K562 (cell line): ENCODE results near the gene VARS1. TPM values are rescaled to one million over a fixed set of nuclear protein-coding genes. Genes with fewer than 3 reads are reported as not detected.

Experiments used
- CHD1 ChIP-seq: fragments of 200-600 bp; sonication (generic); IDR thresholded peaks from one replicate; pipeline ENCODE4 v1.6.1; 2012; ENCODE audit warnings: mild to moderate bottlenecking, moderate library complexity, low read length, inconsistent platforms
- EP300 ChIP-seq: IDR thresholded peaks from 2 replicates; pipeline ENCODE4 v1.6.1; 2012; ENCODE audit warnings: low read length, improper control_type of control experiment
- FOXJ2 ChIP-seq: fragments of 200-800 bp; sonication (Bioruptor generic); IDR thresholded peaks from 2 replicates; pipeline ENCODE4 v1.6.1; 2016; ENCODE audit warnings: missing genetic modification characterization, missing compliant biosample characterization
- HMG20A ChIP-seq: fragments of 450-650 bp; formaldehyde crosslinking; conservative IDR thresholded peaks from 2 replicates; pipeline ENCODE4 v1.4.0; 2020; ENCODE audit warnings: mild to moderate bottlenecking, mixed read lengths
- HMGN3 ChIP-seq: IDR thresholded peaks from 2 replicates; pipeline ENCODE4 v1.6.1; 2011; ENCODE audit warnings: borderline replicate concordance, low read depth, mild to moderate bottlenecking, mixed read lengths, low read length; ENCODE audit not compliant: insufficient read length; ENCODE audit errors: extremely low read depth
- KLF10 ChIP-seq: fragments of 250-450 bp; sonication (Bioruptor Pico); IDR thresholded peaks from 2 replicates; pipeline ENCODE4 v1.6.1; 2021; ENCODE audit warnings: matching md5 sums
- MEF2A ChIP-seq: IDR thresholded peaks from 2 replicates; pipeline ENCODE4 v1.6.1; 2011; ENCODE audit warnings: low read depth, mild to moderate bottlenecking, low read length, moderate library complexity; ENCODE audit not compliant: control insufficient read depth
- NR1H2 ChIP-seq: sonication (generic); formaldehyde crosslinking; IDR thresholded peaks from 2 replicates; pipeline ENCODE4 v1.4.0; 2020; ENCODE audit warnings: mild to moderate bottlenecking, missing genetic modification reagents
- NR2C1 ChIP-seq, 2 experiments: fragments of 450-650 bp; IDR thresholded peaks; 2 replicates each; pipeline ENCODE4 v1.6.1; 2017; ENCODE audit warnings: mild to moderate bottlenecking in 2 of 2, antibody characterized with exemption in 1 of 2, inconsistent platforms in 1 of 2, missing compliant biosample characterization in 1 of 2, missing genetic modification characterization in 1 of 2
- SAP30 ChIP-seq: fragments of 200-600 bp; sonication (generic); IDR thresholded peaks from 2 replicates; pipeline ENCODE4 v1.6.1; 2012; ENCODE audit warnings: borderline replicate concordance, low read depth, mild to moderate bottlenecking, moderate library complexity, low read length, control low read depth, inconsistent platforms; ENCODE audit not compliant: insufficient read depth, poor library complexity, severe bottlenecking
- TBL1XR1 ChIP-seq, 2 experiments: IDR thresholded peaks; 2 replicates each; pipeline ENCODE4 v1.6.1; 2012; ENCODE audit warnings: improper control_type of control experiment in 2 of 2, low read length in 2 of 2, mild to moderate bottlenecking in 1 of 2
- TSC22D4 ChIP-seq: fragments of 450-650 bp; IDR thresholded peaks from 2 replicates; pipeline ENCODE4 v1.6.1; 2016; ENCODE audit warnings: missing genetic modification characterization, missing biosample characterization, control low read depth
- ZC3H8 ChIP-seq: fragments of 450-650 bp; IDR thresholded peaks from 2 replicates; pipeline ENCODE4 v1.6.1; 2017
- ZFP1 ChIP-seq: fragments of 450-650 bp; formaldehyde crosslinking; IDR thresholded peaks from 2 replicates; pipeline ENCODE4 v1.4.0; 2020; ENCODE audit warnings: mild to moderate bottlenecking, mixed read lengths
- ZNF239 ChIP-seq: fragments of 250-450 bp; sonication (Bioruptor Pico); IDR thresholded peaks from 2 replicates; pipeline ENCODE4 v1.4.0; 2020; ENCODE audit warnings: mild to moderate bottlenecking
- polyA plus RNA-seq, 8 experiments: library from polyadenylated mRNA; depleted of rRNA in 4 of 8; stranded (reverse) in 5 of 8; unstranded in 3 of 8; fragments of >200 nt; fragmentation: Nextera tagmentation in 2 of 8; fragmentation: Illumina TruSeq in 1 of 8; extraction: Ambion mirVana in 2 of 8; extraction: Trizol in 1 of 8; gene quantifications; 2 replicates each; pipeline versions ENCODE4 v1.2.1 to v1.2.3, GENCODE V29; 2011 to 2014; ENCODE audit warnings: inconsistent platforms in 1 of 8, missing spikeins in 1 of 8
- total RNA-seq, 7 experiments: library from RNA; depleted of rRNA in 6 of 7; stranded (reverse); fragments of >200 nt in 6 of 7; fragmentation: Illumina TruSeq in 2 of 7; extraction: Trizol in 2 of 7; gene quantifications; 2 replicates each; pipeline versions ENCODE4 v1.2.1 to v1.2.3, GENCODE V29; 2011 to 2021; ENCODE audit warnings: low replicate concordance in 1 of 7
- TF ChIP-seq, protein P1 (sequence below): fragments of 450-650 bp; formaldehyde crosslinking; IDR thresholded peaks from 2 replicates; pipeline ENCODE4 v1.4.0; 2020; ENCODE audit warnings: mild to moderate bottlenecking, mixed read lengths
- TF ChIP-seq, protein P2 (sequence below): sonication (generic); formaldehyde crosslinking; IDR thresholded peaks from 2 replicates; pipeline ENCODE4 v1.8.0; 2022; ENCODE audit warnings: missing genetic modification reagents, mild to moderate bottlenecking, borderline replicate concordance
- TF ChIP-seq, protein P3 (sequence below): fragments of 450-650 bp; IDR thresholded peaks from 2 replicates; pipeline ENCODE4 v1.6.1; 2016; ENCODE audit warnings: low read depth, mild to moderate bottlenecking, moderate library complexity
- TF ChIP-seq, protein P4 (sequence below), 2 experiments: IDR thresholded peaks in 1 of 2; conservative IDR thresholded peaks in 1 of 2; 2 replicates each; pipeline ENCODE4 v1.6.1; 2016; ENCODE audit warnings: low read depth in 2 of 2, mild to moderate bottlenecking in 1 of 2, missing compliant biosample characterization in 1 of 2, missing genetic modification characterization in 1 of 2, moderate library complexity in 1 of 2

The VARS1 gene
- total and polyA plus RNA-seq, 9 of the 15 experiments (the other 6 are each of a cell fraction or from before 2014, with no cell fraction given), result 2.9 to 488 (median 130) TPM

DNA sequence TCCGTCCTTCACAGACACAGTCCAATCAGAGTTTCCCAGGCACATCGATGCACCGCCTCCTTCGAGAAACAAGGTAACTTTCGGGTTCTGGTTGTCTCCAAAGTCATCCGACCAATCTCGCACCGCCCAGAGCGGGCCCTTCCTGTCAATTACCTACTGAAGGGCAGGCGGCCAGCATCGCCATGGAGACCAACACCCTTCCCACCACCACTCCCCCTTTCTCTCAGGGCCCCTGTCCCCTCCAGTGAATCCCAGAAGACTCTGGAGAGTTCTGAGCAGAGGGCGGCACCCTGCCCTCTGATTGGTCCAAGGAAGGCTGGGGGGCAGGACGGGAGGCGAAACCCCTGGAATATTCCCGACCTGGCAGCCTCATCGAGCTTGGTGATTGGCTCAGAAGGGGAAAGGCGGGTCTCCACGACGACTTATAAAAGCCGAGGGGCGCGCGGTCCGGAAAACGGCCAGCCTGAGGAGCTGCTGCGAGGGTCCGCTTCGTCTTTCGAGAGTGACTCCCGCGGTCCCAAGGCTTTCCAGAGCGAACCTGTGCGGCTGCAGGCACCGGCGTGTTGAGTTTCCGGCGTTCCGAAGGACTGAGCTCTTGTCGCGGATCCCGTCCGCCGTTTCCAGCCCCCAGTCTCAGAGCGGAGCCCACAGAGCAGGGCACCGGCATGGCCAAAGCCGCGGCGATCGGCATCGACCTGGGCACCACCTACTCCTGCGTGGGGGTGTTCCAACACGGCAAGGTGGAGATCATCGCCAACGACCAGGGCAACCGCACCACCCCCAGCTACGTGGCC, 31.9 kb upstream of the VARS1 start, which contains the start of gene HSPA1B (continued):
- TF ChIP-seq HMG20A (CRISPR knock-in tag), result no peak; the same call in 1 of the 2 replicates
- TF ChIP-seq ZNF239 (CRISPR knock-in tag), result peak; percentile 65
- TF ChIP-seq CHD1, result peak; percentile 86
- no peak for TF ChIP-seq FOXJ2 (tag)
- no peak for TF ChIP-seq HMGN3
- no peak for TF ChIP-seq KLF10 (CRISPR knock-in tag)
- TF ChIP-seq MEF2A, result no peak
- 0 out of 2 replicates have a peak, but pooled peaks have one; percentile 56 for TF ChIP-seq NR1H2
- peak; percentile 74; the same call in 1 of the 2 replicates for TF ChIP-seq ZC3H8
- TF ChIP-seq, protein P1, sequence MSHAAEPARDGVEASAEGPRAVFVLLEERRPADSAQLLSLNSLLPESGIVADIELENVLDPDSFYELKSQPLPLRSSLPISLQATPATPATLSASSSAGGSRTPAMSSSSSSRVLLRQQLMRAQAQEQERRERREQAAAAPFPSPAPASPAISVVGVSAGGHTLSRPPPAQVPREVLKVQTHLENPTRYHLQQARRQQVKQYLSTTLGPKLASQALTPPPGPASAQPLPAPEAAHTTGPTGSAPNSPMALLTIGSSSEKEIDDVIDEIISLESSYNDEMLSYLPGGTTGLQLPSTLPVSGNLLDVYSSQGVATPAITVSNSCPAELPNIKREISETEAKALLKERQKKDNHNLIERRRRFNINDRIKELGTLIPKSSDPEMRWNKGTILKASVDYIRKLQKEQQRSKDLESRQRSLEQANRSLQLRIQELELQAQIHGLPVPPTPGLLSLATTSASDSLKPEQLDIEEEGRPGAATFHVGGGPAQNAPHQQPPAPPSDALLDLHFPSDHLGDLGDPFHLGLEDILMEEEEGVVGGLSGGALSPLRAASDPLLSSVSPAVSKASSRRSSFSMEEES (CRISPR knock-in tag), result peak; percentile 43; the same call in 1 of the 2 replicates
- no peak for TF ChIP-seq NR2C1 (IDR thresholded peaks at IDR 0.05)
- TF ChIP-seq NR2C1 (tag; IDR thresholded peaks at IDR 0.05), result no peak
- no peak for TF ChIP-seq TSC22D4 (tag)
- TF ChIP-seq SAP30, result peak; percentile 90
- TF ChIP-seq, protein P2, sequence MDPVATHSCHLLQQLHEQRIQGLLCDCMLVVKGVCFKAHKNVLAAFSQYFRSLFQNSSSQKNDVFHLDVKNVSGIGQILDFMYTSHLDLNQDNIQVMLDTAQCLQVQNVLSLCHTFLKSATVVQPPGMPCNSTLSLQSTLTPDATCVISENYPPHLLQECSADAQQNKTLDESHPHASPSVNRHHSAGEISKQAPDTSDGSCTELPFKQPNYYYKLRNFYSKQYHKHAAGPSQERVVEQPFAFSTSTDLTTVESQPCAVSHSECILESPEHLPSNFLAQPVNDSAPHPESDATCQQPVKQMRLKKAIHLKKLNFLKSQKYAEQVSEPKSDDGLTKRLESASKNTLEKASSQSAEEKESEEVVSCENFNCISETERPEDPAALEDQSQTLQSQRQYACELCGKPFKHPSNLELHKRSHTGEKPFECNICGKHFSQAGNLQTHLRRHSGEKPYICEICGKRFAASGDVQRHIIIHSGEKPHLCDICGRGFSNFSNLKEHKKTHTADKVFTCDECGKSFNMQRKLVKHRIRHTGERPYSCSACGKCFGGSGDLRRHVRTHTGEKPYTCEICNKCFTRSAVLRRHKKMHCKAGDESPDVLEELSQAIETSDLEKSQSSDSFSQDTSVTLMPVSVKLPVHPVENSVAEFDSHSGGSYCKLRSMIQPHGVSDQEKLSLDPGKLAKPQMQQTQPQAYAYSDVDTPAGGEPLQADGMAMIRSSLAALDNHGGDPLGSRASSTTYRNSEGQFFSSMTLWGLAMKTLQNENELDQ (CRISPR knock-in tag), result peak; percentile 29; the same call in 1 of the 2 replicates
- peak; percentile 48 to 95; a peak in 3 of 4 replicates for TF ChIP-seq TBL1XR1 (IDR thresholded peaks at IDR 0.05; ENCODE audit: low read length in 2 of 2)
- TF ChIP-seq, protein P3, sequence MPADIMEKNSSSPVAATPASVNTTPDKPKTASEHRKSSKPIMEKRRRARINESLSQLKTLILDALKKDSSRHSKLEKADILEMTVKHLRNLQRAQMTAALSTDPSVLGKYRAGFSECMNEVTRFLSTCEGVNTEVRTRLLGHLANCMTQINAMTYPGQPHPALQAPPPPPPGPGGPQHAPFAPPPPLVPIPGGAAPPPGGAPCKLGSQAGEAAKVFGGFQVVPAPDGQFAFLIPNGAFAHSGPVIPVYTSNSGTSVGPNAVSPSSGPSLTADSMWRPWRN, result no peak
- TF ChIP-seq EP300, result peak; percentile 89
- TF ChIP-seq, protein P4, sequence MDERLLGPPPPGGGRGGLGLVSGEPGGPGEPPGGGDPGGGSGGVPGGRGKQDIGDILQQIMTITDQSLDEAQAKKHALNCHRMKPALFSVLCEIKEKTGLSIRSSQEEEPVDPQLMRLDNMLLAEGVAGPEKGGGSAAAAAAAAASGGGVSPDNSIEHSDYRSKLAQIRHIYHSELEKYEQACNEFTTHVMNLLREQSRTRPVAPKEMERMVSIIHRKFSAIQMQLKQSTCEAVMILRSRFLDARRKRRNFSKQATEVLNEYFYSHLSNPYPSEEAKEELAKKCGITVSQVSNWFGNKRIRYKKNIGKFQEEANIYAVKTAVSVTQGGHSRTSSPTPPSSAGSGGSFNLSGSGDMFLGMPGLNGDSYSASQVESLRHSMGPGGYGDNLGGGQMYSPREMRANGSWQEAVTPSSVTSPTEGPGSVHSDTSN (CRISPR knock-in tag; IDR thresholded peaks at IDR 0.05; ENCODE audit: low read depth), result peak; percentile 92
- TF ChIP-seq, protein P4 (tag; conservative IDR thresholded peaks at IDR 0.05; ENCODE audit: low read depth), result peak; percentile 99
- peak; percentile 75; the same call in 1 of the 2 replicates for TF ChIP-seq ZFP1 (CRISPR knock-in tag)
